ENCODE measurements around the gene WDR18.
A peak's percentile ranks its signal among the peaks of the same experiment; 100 is the strongest.

The WDR18 gene

GRCh38 chr19:1028062-1028926 lies 44.1 kb downstream of the WDR18 start:
- Histone ChIP-seq H3K9me3 (ENCODE audit: low read depth, low read length) (no peaks in the 10 kb centered on the region), H3K27ac (peak overlapping the region; percentile 96), H3K4me3 (peak overlapping the region; percentile 95), H3K36me3 (ENCODE audit: insufficient read depth, low read length) (peaks cover 29% of the 10 kb centered on the region), H3K9ac (ENCODE audit: insufficient read length) (peak overlapping the region; percentile 99)
- DNase-seq (ENCODE audit: low read depth, low spot score): no peak
- peak; percentile 32; the same call in 1 of the 2 replicates for TF ChIP-seq POLR2AphosphoS5 (IDR thresholded peaks at IDR 0.05; ENCODE audit: borderline replicate concordance, low read depth, low read length)
- TF ChIP-seq FOXP2 (optimal IDR thresholded peaks at IDR 0.05; ENCODE audit: control extremely low read depth, extremely low read length, insufficient read depth): no peak

GRCh38 chr19:1032264-1032867 lies 48.2 kb downstream of the WDR18 start:
- Histone ChIP-seq H3K36me3 (ENCODE audit: insufficient read depth, low read length) (peaks cover 41% of the 10 kb centered on the region), H3K9ac (ENCODE audit: insufficient read length) (no peak overlapping the region), H3K4me3 (no peak overlapping the region), H3K27ac (no peak overlapping the region), H3K9me3 (ENCODE audit: low read depth, low read length) (no peaks in the 10 kb centered on the region)
- TF ChIP-seq EZH2 (IDR thresholded peaks at IDR 0.05) (no peak), POLR2AphosphoS5 (IDR thresholded peaks at IDR 0.05; ENCODE audit: borderline replicate concordance, low read depth, low read length) (no peak), FOXP2 (optimal IDR thresholded peaks at IDR 0.05; ENCODE audit: control extremely low read depth, extremely low read length, insufficient read depth) (no peak)
- no peak for DNase-seq (ENCODE audit: low read depth, low spot score)

GRCh38 chr19:1035998-1036621 lies 52.0 kb downstream of the WDR18 start:
- no peak for DNase-seq (ENCODE audit: low read depth, low spot score)
- H3K4me3 ChIP-seq: no peak overlapping the region
- H3K9ac ChIP-seq (ENCODE audit: insufficient read length): no peak overlapping the region
- H3K36me3 ChIP-seq (ENCODE audit: insufficient read depth, low read length): peaks cover 37% of the 10 kb centered on the region
- TF ChIP-seq FOXP2 (optimal IDR thresholded peaks at IDR 0.05; ENCODE audit: control extremely low read depth, extremely low read length, insufficient read depth) (no peak), POLR2AphosphoS5 (IDR thresholded peaks at IDR 0.05; ENCODE audit: borderline replicate concordance, low read depth, low read length) (no peak), EZH2 (IDR thresholded peaks at IDR 0.05) (no peak)
- no peaks in the 10 kb centered on the region for H3K9me3 ChIP-seq (ENCODE audit: low read depth, low read length)
- H3K27ac ChIP-seq: no peak overlapping the region

GRCh38 chr19:1037621-1038064 lies 53.5 kb downstream of the WDR18 start:
- Histone ChIP-seq H3K4me3 (peak overlapping the region; percentile 58), H3K9me3 (ENCODE audit: low read depth, low read length) (no peaks in the 10 kb centered on the region), H3K27ac (peak overlapping the region; percentile 81), H3K36me3 (ENCODE audit: insufficient read depth, low read length) (peaks cover 26% of the 10 kb centered on the region), H3K9ac (ENCODE audit: insufficient read length) (no peak overlapping the region)
- TF ChIP-seq FOXP2 (optimal IDR thresholded peaks at IDR 0.05; ENCODE audit: control extremely low read depth, extremely low read length, insufficient read depth) (no peak), EZH2 (IDR thresholded peaks at IDR 0.05) (no peak)
- no peak for DNase-seq (ENCODE audit: low read depth, low spot score)

GRCh38 chr19:1038978-1039645 lies 55.0 kb downstream of the WDR18 start:
- H3K9me3 ChIP-seq (ENCODE audit: low read depth, low read length): no peaks in the 10 kb centered on the region
- peak overlapping the region; percentile 90 for H3K4me3 ChIP-seq
- peaks cover 18% of the 10 kb centered on the region; the same call in 1 of the 2 replicates for H3K36me3 ChIP-seq (ENCODE audit: insufficient read depth, low read length)
- DNase-seq (ENCODE audit: low read depth, low spot score): no peak
- TF ChIP-seq FOXP2 (optimal IDR thresholded peaks at IDR 0.05; ENCODE audit: control extremely low read depth, extremely low read length, insufficient read depth): no peak
- no peak for TF ChIP-seq EZH2 (IDR thresholded peaks at IDR 0.05)
- TF ChIP-seq POLR2AphosphoS5 (IDR thresholded peaks at IDR 0.05; ENCODE audit: borderline replicate concordance, low read depth, low read length): no peak
- peak overlapping the region; percentile 64; the same call in 1 of the 2 replicates for H3K27ac ChIP-seq
- peak overlapping the region; percentile 37 for H3K9ac ChIP-seq (ENCODE audit: insufficient read length)

GRCh38 chr19:1039646-1040475 lies 55.7 kb downstream of the WDR18 start, which contains the start of gene ABCA7:
TSS of gene ABCA7 (plus strand) at chr19:1040107. CDS start at chr19:1041362, 1,255 bp downstream.
- peak; percentile 88 for DNase-seq (ENCODE audit: low read depth, low spot score)
- Histone ChIP-seq H3K9me3 (ENCODE audit: low read depth, low read length) (no peaks in the 10 kb centered on the region), H3K9ac (ENCODE audit: insufficient read length) (peak within 1 kb of the TSS; percentile 37), H3K36me3 (ENCODE audit: insufficient read depth, low read length) (peaks cover 18% of the 10 kb centered on the region; the same call in 1 of the 2 replicates), H3K4me3 (peak within 1 kb of the TSS; percentile 90), H3K27ac (peak within 1 kb of the TSS; percentile 64; the same call in 1 of the 2 replicates)
- TF ChIP-seq EZH2 (IDR thresholded peaks at IDR 0.05) (no peak), POLR2AphosphoS5 (IDR thresholded peaks at IDR 0.05; ENCODE audit: borderline replicate concordance, low read depth, low read length) (peak; percentile 73; the same call in 1 of the 2 replicates), FOXP2 (optimal IDR thresholded peaks at IDR 0.05; ENCODE audit: control extremely low read depth, extremely low read length, insufficient read depth) (no peak)

Data from SK-N-MC (cell line).